Left ventricle myocardium superior (tissue), 1 donor: ENCODE results near the gene TMEM190. TPM values are rescaled to one million over a fixed set of nuclear protein-coding genes. Genes with fewer than 3 reads are reported as not detected.
"Not testable (repeated sequence)": the region's sequence is repeated elsewhere in the genome, so short reads cannot be mapped to it uniquely, and the experiment has no call there.

Source experiments
- ATAC-seq: fragments of 200-7000 bp; cut with Tn5 transposase; one replicate; pipeline ENCODE4 v1.9.1; 2020; ENCODE audit warnings: mild to moderate bottlenecking, moderate library complexity
- DNase-seq: peaks from one replicate; pipeline ENCODE4 v3.0.0-alpha.2; 2020
- intact Hi-C: fragments of 100-400 bp; cut with micrococcal nuclease; formaldehyde crosslinking; loops from one replicate; pipeline ENCODE4 v1.11.0; 2022
- total RNA-seq: library from RNA; stranded (reverse); fragmentation: NEBNext Ultra II Directional; extraction: Animal tissue kit (Norgen Biotek cat#: 25700); gene quantifications from one replicate; pipeline ENCODE4 v1.2.1, GENCODE V29; 2021
- donor health status: DM: no; HTN: yes; CAD: no; lungs with severe emphysema.

TMEM190 gene
- total RNA-seq, 1 donor from 2014 or later: not detected

GRCh38 chr19:55385724-55386492 is 9.3 kb downstream of the TMEM190 start, which contains the start of gene RPL28:
RPL28 (plus strand) TSS chr19:55385932; CDS start chr19:55386358, 426 bp downstream.
- peak; percentile 98 for DNase-seq
- intact Hi-C loops: no loop called here
- peak; percentile 92 for ATAC-seq

- DNase-seq: no peak
- no peak for ATAC-seq
- intact Hi-C loops: no loop called here
These were observed 9.9 kb downstream of the TMEM190 start for GRCh38 chr19:55386493-55386971.

- no peak for ATAC-seq
- intact Hi-C loops: no loop called here
- DNase-seq: no peak
These were observed 11.3 kb downstream of the TMEM190 start for GRCh38 chr19:55387736-55388497.

GRCh38 chr19:55389386-55390317 is 13.0 kb downstream of the TMEM190 start:
- intact Hi-C loops: no loop called here
- ATAC-seq: no peak
- DNase-seq: no peak

GRCh38 chr19:55390461-55390880 is 13.8 kb downstream of the TMEM190 start:
- DNase-seq (no peak), ATAC-seq (no peak)
- intact Hi-C loops: no loop called here

GRCh38 chr19:55391191-55391670 is 14.6 kb downstream of the TMEM190 start:
- intact Hi-C loops: no loop called here
- DNase-seq (no peak), ATAC-seq (no peak)

- ATAC-seq (no peak), DNase-seq (no peak)
- intact Hi-C loops: no loop called here
These were observed 15.3 kb downstream of the TMEM190 start for GRCh38 chr19:55391702-55392615.

- no peak for ATAC-seq
- intact Hi-C loops: no loop called here
- DNase-seq: no peak
These were observed 16.5 kb downstream of the TMEM190 start for GRCh38 chr19:55392820-55393761.

GRCh38 chr19:55398200-55398925 is 21.7 kb downstream of the TMEM190 start:
- intact Hi-C loops: no loop called here
- ATAC-seq (no peak), DNase-seq (no peak)

GRCh38 chr19:55400281-55401087 is 23.9 kb downstream of the TMEM190 start:
- no peak for ATAC-seq
- no peak for DNase-seq
- intact Hi-C loops: no loop called here

GRCh38 chr19:55401390-55401789 is 24.8 kb downstream of the TMEM190 start:
- ATAC-seq, intact Hi-C loops, DNase-seq: not testable (repeated sequence)

GRCh38 chr19:55402509-55402908 is 25.9 kb downstream of the TMEM190 start:
- DNase-seq: no peak
- ATAC-seq: no peak
- intact Hi-C loops: no loop called here

GRCh38 chr19:55405638-55406037 is 29.0 kb downstream of the TMEM190 start:
- DNase-seq: no peak

GRCh38 chr19:55406091-55406825 is 29.6 kb downstream of the TMEM190 start:
- ATAC-seq (no peak), DNase-seq (no peak)
- intact Hi-C loops: no loop called here

More at GRCh38 chr19:55405638-55406037, 29.0 kb downstream of the TMEM190 start:
- intact Hi-C loops: no loop called here
- ATAC-seq: no peak
